B cell (primary cell): Measurements from ENCODE around the gene ADAP1. TPM values are rescaled to one million over a fixed set of nuclear protein-coding genes. Genes with fewer than 3 reads are reported as not detected.
"Not testable (repeated sequence)": the region's sequence is repeated elsewhere in the genome, so short reads cannot be mapped to it uniquely, and the experiment has no call there.

Source experiments
- ATAC-seq: fragments of 200-7000 bp; cut with Tn5 transposase; one replicate; pipeline ENCODE4 v1.10.0; 2021; ENCODE audit warnings: low read depth, mild to moderate bottlenecking, moderate number of reproducible peaks, moderate library complexity
- CTCF ChIA-PET: fragments of 350-600 bp; sonication (Branson Sonifier 250); formaldehyde crosslinking; loops from one replicate; lab custom pipeline; 2021; ENCODE audit warnings: antibody characterized with exemption, inconsistent platforms; lab: Charles Lee
- POLR2A ChIA-PET: fragments of 350-600 bp; sonication (Branson Sonifier 250); formaldehyde crosslinking; loops from one replicate; lab custom pipeline; 2021; ENCODE audit warnings: antibody characterized with exemption; lab: Charles Lee
- DNase-seq: peaks from one replicate; pipeline ENCODE4 v3.0.0; 2013
- H2AFZ ChIP-seq: 2 replicates; pipeline ENCODE4 v1.6.1; 2012; ENCODE audit warnings: mild to moderate bottlenecking, low read depth, low read length; ENCODE audit not compliant: insufficient read depth, poor library complexity, severe bottlenecking
- H3K27ac ChIP-seq, 2 donors: 1 replicate in 1 of 2; 2 replicates in 1 of 2; pipeline ENCODE4 v1.5.1; 2012 to 2013; ENCODE audit warnings: low read length in 2 of 2, mild to moderate bottlenecking in 2 of 2, moderate library complexity in 1 of 2
- H3K27me3 ChIP-seq, 4 experiments: fragments of 200-600 bp in 1 of 4; sonication (generic) in 1 of 4; replicated peaks in 1 of 4; 1 replicate in 2 of 4; 2 replicates in 2 of 4; pipeline versions ENCODE4 v1.6.1 to v1.7.0; 2013 to 2016; ENCODE audit warnings: low read length in 3 of 4, mild to moderate bottlenecking in 2 of 4, mixed read lengths in 1 of 4, moderate library complexity in 1 of 4; ENCODE audit not compliant: insufficient read depth in 4 of 4, control insufficient read depth in 3 of 4; ENCODE audit errors: control extremely low read depth in 1 of 4
- H3K36me3 ChIP-seq, 2 experiments: replicated peaks in 1 of 2; 1 replicate in 1 of 2; 2 replicates in 1 of 2; pipeline versions ENCODE4 v1.6.1 to v1.7.1; 2013; ENCODE audit warnings: low read length in 1 of 2; ENCODE audit not compliant: insufficient read depth in 2 of 2, control insufficient read depth in 1 of 2; ENCODE audit errors: control extremely low read depth in 1 of 2, extremely low read depth in 1 of 2
- H3K4me1 ChIP-seq, 2 donors: fragments of 200-600 bp in 1 of 2; sonication (generic) in 1 of 2; 1 replicate in 1 of 2; 2 replicates in 1 of 2; pipeline versions ENCODE4 v1.5.1 to v1.6.1; 2013 to 2017; ENCODE audit warnings: low read length in 2 of 2; ENCODE audit not compliant: control insufficient read depth in 2 of 2, insufficient read depth in 2 of 2
- H3K4me2 ChIP-seq: replicated peaks from 2 replicates; pipeline ENCODE3; 2012; ENCODE audit warnings: mild to moderate bottlenecking, low read depth, low read length; ENCODE audit not compliant: poor library complexity, severe bottlenecking
- H3K4me3 ChIP-seq, 5 experiments: fragments of 200-600 bp in 1 of 5; sonication (generic) in 1 of 5; 1 replicate in 3 of 5; 2 replicates in 2 of 5; pipeline versions ENCODE4 v1.5.1 to v1.7.0; 2011 to 2016; ENCODE audit warnings: low read length in 4 of 5, mild to moderate bottlenecking in 4 of 5, low read depth in 2 of 5, control low read depth in 1 of 5, moderate library complexity in 1 of 5; ENCODE audit not compliant: insufficient read depth in 1 of 5; ENCODE audit errors: control extremely low read depth in 1 of 5, extremely low read depth in 1 of 5
- H3K79me2 ChIP-seq: fragments of 200-600 bp; sonication (generic); one replicate; pipeline ENCODE4 v1.6.0; 2016; ENCODE audit warnings: low read length; ENCODE audit not compliant: control insufficient read depth, insufficient read depth
- H3K9ac ChIP-seq: fragments of 200-600 bp; sonication (generic); 2 replicates; pipeline ENCODE4 v1.6.1; 2017; ENCODE audit warnings: mild to moderate bottlenecking, low read length, moderate library complexity
- H3K9me3 ChIP-seq, 3 donors: one replicate each; pipeline versions ENCODE4 v1.6.1 to v1.7.1; 2013; ENCODE audit warnings: low read length in 2 of 3; ENCODE audit not compliant: control insufficient read depth in 2 of 3, insufficient read depth in 1 of 3; ENCODE audit errors: control extremely low read depth in 1 of 3
- H4K20me1 ChIP-seq: 2 replicates; pipeline ENCODE4 v1.6.0; 2012; ENCODE audit warnings: mild to moderate bottlenecking, low read length; ENCODE audit not compliant: insufficient read depth, control insufficient read depth, poor library complexity, severe bottlenecking
- H3K27ac Mint-ChIP-seq: one replicate; pipeline ENCODE4 v1.8.0; 2021; ENCODE audit warnings: mixed read lengths
- H3K27me3 Mint-ChIP-seq: one replicate; pipeline ENCODE4 v1.8.0; 2021; ENCODE audit warnings: mixed read lengths
- H3K4me1 Mint-ChIP-seq: one replicate; pipeline ENCODE4 v1.8.0; 2021; ENCODE audit warnings: mixed read lengths
- H3K4me3 Mint-ChIP-seq: one replicate; pipeline ENCODE4 v1.8.0; 2021; ENCODE audit warnings: mixed read lengths
- H3K9me3 Mint-ChIP-seq: one replicate; pipeline ENCODE4 v1.8.0; 2022; ENCODE audit warnings: mixed read lengths; ENCODE audit not compliant: insufficient read depth
- EZH2 ChIP-seq: IDR thresholded peaks from 2 replicates; pipeline ENCODE4 v1.6.1; 2012; ENCODE audit warnings: borderline replicate concordance, low read depth, mild to moderate bottlenecking, moderate library complexity, low read length; ENCODE audit not compliant: insufficient read depth, poor library complexity, severe bottlenecking
- WGBS: methylation state at CpG from one replicate; pipeline ENCODE4 v1.1.5; 2013; ENCODE audit warnings: missing lambda C conversion rate; ENCODE audit not compliant: insufficient coverage; 5-methylcytosine and 5-hydroxymethylcytosine counted together
- intact Hi-C: fragments of 100-400 bp; cut with micrococcal nuclease; formaldehyde crosslinking; loops from one replicate; pipeline ENCODE4 v1.10.0; 2022
- polyA minus RNA-seq: library from RNA; depleted of rRNA, polyadenylated mRNA; stranded (reverse); fragments of >200 nt; gene quantifications from 2 replicates; pipeline ENCODE4 v1.2.3, GENCODE V29; 2012
- polyA plus RNA-seq: library from polyadenylated mRNA; depleted of rRNA; stranded (reverse); fragments of >200 nt; gene quantifications from 2 replicates; pipeline ENCODE4 v1.2.3, GENCODE V29; 2012
- total RNA-seq, 2 donors: library from RNA; stranded (reverse); fragments of 120-200 nt in 1 of 2; gene quantifications; 1 replicate in 1 of 2; 2 replicates in 1 of 2; pipeline versions ENCODE4 v1.2.3 to v1.2.4, GENCODE V29; 2013 to 2022
- TF ChIP-seq, protein P1 (sequence below): fragments of 200-600 bp; IDR thresholded peaks from one replicate; pipeline ENCODE4 v1.8.0; 2022; ENCODE audit warnings: antibody characterized with exemption, mild to moderate bottlenecking

Gene ADAP1, protein sequence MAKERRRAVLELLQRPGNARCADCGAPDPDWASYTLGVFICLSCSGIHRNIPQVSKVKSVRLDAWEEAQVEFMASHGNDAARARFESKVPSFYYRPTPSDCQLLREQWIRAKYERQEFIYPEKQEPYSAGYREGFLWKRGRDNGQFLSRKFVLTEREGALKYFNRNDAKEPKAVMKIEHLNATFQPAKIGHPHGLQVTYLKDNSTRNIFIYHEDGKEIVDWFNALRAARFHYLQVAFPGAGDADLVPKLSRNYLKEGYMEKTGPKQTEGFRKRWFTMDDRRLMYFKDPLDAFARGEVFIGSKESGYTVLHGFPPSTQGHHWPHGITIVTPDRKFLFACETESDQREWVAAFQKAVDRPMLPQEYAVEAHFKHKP
- total RNA-seq: 12.9 and 15.6 TPM in 2 replicates
- total RNA-seq (2013): 11.2 TPM
- polyA plus RNA-seq: 9.1 and 10.8 TPM in 2 replicates
- 16.3 and 16.4 TPM in 2 replicates for polyA minus RNA-seq

DNA sequence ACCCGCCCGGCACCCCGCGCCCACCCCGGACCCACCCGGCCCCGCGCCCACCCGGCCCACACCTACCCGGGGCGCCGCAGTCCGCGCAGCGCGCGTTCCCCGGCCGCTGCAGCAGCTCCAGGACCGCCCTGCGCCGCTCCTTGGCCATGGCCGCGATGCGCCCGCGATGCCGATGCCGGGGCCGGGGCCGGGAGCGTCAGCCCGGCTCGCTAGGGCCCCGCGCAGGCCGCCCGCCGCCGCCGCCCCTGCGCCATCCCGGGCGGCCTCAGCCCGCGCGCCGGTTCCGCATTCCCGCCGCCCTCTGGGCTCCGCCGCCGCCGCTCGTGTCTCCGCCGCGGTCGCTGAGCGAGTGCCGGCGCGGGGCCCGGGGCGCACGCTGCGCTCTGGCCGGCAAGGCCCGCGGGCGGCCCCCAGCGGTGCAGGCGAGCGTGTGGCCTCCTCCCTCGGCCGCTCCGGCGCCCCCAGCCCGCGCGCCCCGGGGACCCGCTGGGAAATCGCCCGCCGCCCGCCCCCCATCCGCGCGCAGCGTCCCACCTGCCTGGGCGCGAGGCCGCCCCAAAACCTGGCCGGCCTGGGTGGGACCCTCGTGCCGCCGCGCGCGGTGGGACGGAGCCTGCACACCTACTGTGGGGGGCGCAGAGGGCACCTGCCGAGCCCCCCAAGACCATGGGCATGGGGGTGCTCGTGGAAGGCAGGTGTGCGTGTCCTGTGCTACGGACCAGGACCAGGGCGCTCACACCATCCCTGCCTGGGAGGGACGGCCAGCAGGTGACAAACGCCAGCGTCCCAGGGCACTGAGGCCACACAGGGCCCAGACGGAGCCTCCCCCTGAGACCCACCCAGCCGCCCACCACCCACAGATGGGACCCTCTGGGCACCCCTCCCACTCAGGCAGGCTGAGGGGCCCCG lies at the start of gene ADAP1:
TSS of gene ADAP1 (minus strand) at position 351 of the 909 bp plus-strand sequence. CDS start at position 148, 203 bp downstream.
- CTCF ChIA-PET: interaction anchor here (0.7 to 3.3 kb wide), 7 partner anchors 10 to 47 kb away, joined by 3 to 8 read pairs (median 4); no protein-coding TSS in a partner anchor
- H2AFZ ChIP-seq: peak within 1 kb of the TSS; percentile 58

GRCh38 chr7:1002445-1002844 lies 48.0 kb upstream of the ADAP1 start:
- H3K9ac ChIP-seq, H3K27ac Mint-ChIP-seq, H3K4me2 ChIP-seq, DNase-seq, ATAC-seq, H3K4me3 Mint-ChIP-seq, POLR2A ChIA-PET, H3K9me3 Mint-ChIP-seq, H3K27ac ChIP-seq, H3K27me3 ChIP-seq, H2AFZ ChIP-seq, H3K9me3 ChIP-seq, H3K79me2 ChIP-seq, intact Hi-C loops, H3K27me3 Mint-ChIP-seq, CTCF ChIA-PET, H3K4me3 ChIP-seq: not testable (repeated sequence)
- H3K36me3 ChIP-seq: peaks cover 0 to 13% of the 10 kb centered on the region in 2 experiments
- peaks cover 23% of the 10 kb centered on the region for H4K20me1 ChIP-seq
- H3K4me1 Mint-ChIP-seq: peaks cover 38% of the 10 kb centered on the region
- 100% methylated on average over 1 of the region's 7 CpGs for WGBS
- peaks cover 10 to 26% of the 10 kb centered on the region in 2 donors for H3K4me1 ChIP-seq

More for the DNA sequence above, at the start of gene ADAP1:
- POLR2A ChIA-PET: interaction anchor here (1.4 kb wide), 1 partner anchor 45 kb away, joined by 6 read pairs; no protein-coding TSS in a partner anchor
- ATAC-seq: peak; percentile 71
- no peaks in the 10 kb centered on the region for H4K20me1 ChIP-seq
- peak within 1 kb of the TSS; percentile 52 for H3K9ac ChIP-seq
- H3K4me1 Mint-ChIP-seq: peaks cover 19% of the 10 kb centered on the region
- H3K27ac ChIP-seq: no peak within 1 kb of the TSS
- peaks cover 0 to 7% (median 0%) of the 10 kb centered on the region in 3 donors for H3K9me3 ChIP-seq
- H3K4me1 ChIP-seq: peaks cover 7 to 38% of the 10 kb centered on the region in 2 donors
- H3K36me3 ChIP-seq: no peaks in the 10 kb centered on the region
- intact Hi-C loops: loop anchor here (1.0 to 2.0 kb wide), 2 partner anchors 44 to 78 kb away; partner anchors contain the start of gene GET4
- TF ChIP-seq, protein P1, sequence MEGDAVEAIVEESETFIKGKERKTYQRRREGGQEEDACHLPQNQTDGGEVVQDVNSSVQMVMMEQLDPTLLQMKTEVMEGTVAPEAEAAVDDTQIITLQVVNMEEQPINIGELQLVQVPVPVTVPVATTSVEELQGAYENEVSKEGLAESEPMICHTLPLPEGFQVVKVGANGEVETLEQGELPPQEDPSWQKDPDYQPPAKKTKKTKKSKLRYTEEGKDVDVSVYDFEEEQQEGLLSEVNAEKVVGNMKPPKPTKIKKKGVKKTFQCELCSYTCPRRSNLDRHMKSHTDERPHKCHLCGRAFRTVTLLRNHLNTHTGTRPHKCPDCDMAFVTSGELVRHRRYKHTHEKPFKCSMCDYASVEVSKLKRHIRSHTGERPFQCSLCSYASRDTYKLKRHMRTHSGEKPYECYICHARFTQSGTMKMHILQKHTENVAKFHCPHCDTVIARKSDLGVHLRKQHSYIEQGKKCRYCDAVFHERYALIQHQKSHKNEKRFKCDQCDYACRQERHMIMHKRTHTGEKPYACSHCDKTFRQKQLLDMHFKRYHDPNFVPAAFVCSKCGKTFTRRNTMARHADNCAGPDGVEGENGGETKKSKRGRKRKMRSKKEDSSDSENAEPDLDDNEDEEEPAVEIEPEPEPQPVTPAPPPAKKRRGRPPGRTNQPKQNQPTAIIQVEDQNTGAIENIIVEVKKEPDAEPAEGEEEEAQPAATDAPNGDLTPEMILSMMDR: no peak
- no peak for TF ChIP-seq EZH2
- no peaks in the 10 kb centered on the region for H3K79me2 ChIP-seq
- H3K4me3 ChIP-seq: peak within 1 kb of the TSS in 3 of 5 experiments; percentile 30 to 61 (median 45)
- peaks cover 0 to 21% (median 5%) of the 10 kb centered on the region in 4 experiments for H3K27me3 ChIP-seq
- WGBS: 10% methylated on average over 107 of the region's 115 CpGs
- H3K4me2 ChIP-seq: peak within 1 kb of the TSS; percentile 87
- DNase-seq: peak; percentile 76
- no peaks in the 10 kb centered on the region for H3K9me3 Mint-ChIP-seq
- H3K27ac Mint-ChIP-seq: peak within 1 kb of the TSS; percentile 32
- H3K4me3 Mint-ChIP-seq: peak within 1 kb of the TSS; percentile 76
- peaks cover 3% of the 10 kb centered on the region for H3K27me3 Mint-ChIP-seq

GRCh38 chr7:1002026-1002425 lies 47.5 kb upstream of the ADAP1 start:
- H3K27me3 ChIP-seq, H3K27me3 Mint-ChIP-seq, H3K4me3 ChIP-seq, H3K79me2 ChIP-seq, H3K27ac Mint-ChIP-seq, H3K9me3 ChIP-seq, H2AFZ ChIP-seq, H3K9me3 Mint-ChIP-seq, ATAC-seq, H3K9ac ChIP-seq, DNase-seq, H3K36me3 ChIP-seq, CTCF ChIA-PET, intact Hi-C loops, POLR2A ChIA-PET, H3K4me3 Mint-ChIP-seq, H3K27ac ChIP-seq, H3K4me2 ChIP-seq: not testable (repeated sequence)
- peaks cover 38% of the 10 kb centered on the region for H3K4me1 Mint-ChIP-seq
- H3K4me1 ChIP-seq: peaks cover 10 to 26% of the 10 kb centered on the region in 2 donors
- WGBS: 100% methylated on average over 3 of the region's 4 CpGs
- peaks cover 19% of the 10 kb centered on the region for H4K20me1 ChIP-seq
